Measurements from ENCODE around the gene RAB5IF. TPM values are rescaled to one million over a fixed set of nuclear protein-coding genes. Genes with fewer than 3 reads are reported as not detected.

RAB5IF gene
- total and polyA plus RNA-seq, 2 of the 13 experiments (the other 11 are each of a cell fraction or from before 2014, with no cell fraction given): 261 to 305 TPM

- TF ChIP-seq KLF11 (CRISPR knock-in tag; IDR thresholded peaks at IDR 0.05): no peak; the same call in 1 of the 2 replicates
- TF ChIP-seq HOXA3 (CRISPR knock-in tag; IDR thresholded peaks at IDR 0.05): peak; percentile 74
- TF ChIP-seq KDM5B (CRISPR knock-in tag; IDR thresholded peaks at IDR 0.05; ENCODE audit: borderline replicate concordance): peak; percentile 65; the same call in 1 of the 2 replicates
- TF ChIP-seq ZNF512 (CRISPR knock-in tag; IDR thresholded peaks at IDR 0.05): peak; percentile 89
- TF ChIP-seq TSC22D2 (CRISPR knock-in tag; IDR thresholded peaks at IDR 0.05; ENCODE audit: borderline replicate concordance): 0 out of 2 replicates have a peak, but pooled peaks have one; percentile 41
- TF ChIP-seq ZNF33A (CRISPR knock-in tag; IDR thresholded peaks at IDR 0.05; ENCODE audit: borderline replicate concordance): no peak
- TF ChIP-seq ZFP36L1 (CRISPR knock-in tag; IDR thresholded peaks at IDR 0.05): peak; percentile 88
- TF ChIP-seq GABPB1 (CRISPR knock-in tag; IDR thresholded peaks at IDR 0.05): no peak; the same call in 1 of the 2 replicates
- no peak for TF ChIP-seq ZBTB2 (CRISPR knock-in tag; IDR thresholded peaks at IDR 0.05; ENCODE audit: low read depth)
- TF ChIP-seq GRHL1 (CRISPR knock-in tag; conservative IDR thresholded peaks at IDR 0.05): no peak
- peak; percentile 26; the same call in 1 of the 2 replicates for TF ChIP-seq ZNF891 (CRISPR knock-in tag; IDR thresholded peaks at IDR 0.05)
- no peak for TF ChIP-seq ELK4 (CRISPR knock-in tag; IDR thresholded peaks at IDR 0.05; ENCODE audit: borderline replicate concordance)
- TF ChIP-seq RAD21 (CRISPR knock-in tag; IDR thresholded peaks at IDR 0.05): peak; percentile 93
- TF ChIP-seq ZNF605 (CRISPR knock-in tag; IDR thresholded peaks at IDR 0.05): no peak
- TF ChIP-seq, protein P1, sequence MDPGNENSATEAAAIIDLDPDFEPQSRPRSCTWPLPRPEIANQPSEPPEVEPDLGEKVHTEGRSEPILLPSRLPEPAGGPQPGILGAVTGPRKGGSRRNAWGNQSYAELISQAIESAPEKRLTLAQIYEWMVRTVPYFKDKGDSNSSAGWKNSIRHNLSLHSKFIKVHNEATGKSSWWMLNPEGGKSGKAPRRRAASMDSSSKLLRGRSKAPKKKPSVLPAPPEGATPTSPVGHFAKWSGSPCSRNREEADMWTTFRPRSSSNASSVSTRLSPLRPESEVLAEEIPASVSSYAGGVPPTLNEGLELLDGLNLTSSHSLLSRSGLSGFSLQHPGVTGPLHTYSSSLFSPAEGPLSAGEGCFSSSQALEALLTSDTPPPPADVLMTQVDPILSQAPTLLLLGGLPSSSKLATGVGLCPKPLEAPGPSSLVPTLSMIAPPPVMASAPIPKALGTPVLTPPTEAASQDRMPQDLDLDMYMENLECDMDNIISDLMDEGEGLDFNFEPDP (CRISPR knock-in tag; conservative IDR thresholded peaks at IDR 0.05): 0 out of 2 replicates have a peak, but pooled peaks have one; percentile 63
- peak; percentile 100 for TF ChIP-seq ZNF770 (CRISPR knock-in tag; IDR thresholded peaks at IDR 0.05)
- TF ChIP-seq ZNF350 (CRISPR knock-in tag; IDR thresholded peaks at IDR 0.05; ENCODE audit: borderline replicate concordance, low read depth): peak; percentile 63
- peak; percentile 87 for TF ChIP-seq ZEB1 (IDR thresholded peaks at IDR 0.05; ENCODE audit: insufficient replicate concordance, low read depth)
Measured at GRCh38 chr20:36632487-36633284, 27.1 kb downstream of the RAB5IF start (continued).

Data from HepG2 (cell line).